Measurements from ENCODE around the gene AKR1C8.

Gene AKR1C8

GRCh38 chr10:5196702-5197113 is 11.8 kb upstream of the AKR1C8 start, which contains the start of gene AKR1C4:
Gene AKR1C4 (plus strand): TSS chr10:5196837. CDS start chr10:5196868, 31 bp downstream.
- no peak for DNase-seq (ENCODE audit: low read depth in 1 of 2, low spot score in 1 of 2)
- TF ChIP-seq REST (IDR thresholded peaks at IDR 0.05; ENCODE audit: insufficient replicate concordance, low read depth), result no peak
- TF ChIP-seq, protein P1, sequence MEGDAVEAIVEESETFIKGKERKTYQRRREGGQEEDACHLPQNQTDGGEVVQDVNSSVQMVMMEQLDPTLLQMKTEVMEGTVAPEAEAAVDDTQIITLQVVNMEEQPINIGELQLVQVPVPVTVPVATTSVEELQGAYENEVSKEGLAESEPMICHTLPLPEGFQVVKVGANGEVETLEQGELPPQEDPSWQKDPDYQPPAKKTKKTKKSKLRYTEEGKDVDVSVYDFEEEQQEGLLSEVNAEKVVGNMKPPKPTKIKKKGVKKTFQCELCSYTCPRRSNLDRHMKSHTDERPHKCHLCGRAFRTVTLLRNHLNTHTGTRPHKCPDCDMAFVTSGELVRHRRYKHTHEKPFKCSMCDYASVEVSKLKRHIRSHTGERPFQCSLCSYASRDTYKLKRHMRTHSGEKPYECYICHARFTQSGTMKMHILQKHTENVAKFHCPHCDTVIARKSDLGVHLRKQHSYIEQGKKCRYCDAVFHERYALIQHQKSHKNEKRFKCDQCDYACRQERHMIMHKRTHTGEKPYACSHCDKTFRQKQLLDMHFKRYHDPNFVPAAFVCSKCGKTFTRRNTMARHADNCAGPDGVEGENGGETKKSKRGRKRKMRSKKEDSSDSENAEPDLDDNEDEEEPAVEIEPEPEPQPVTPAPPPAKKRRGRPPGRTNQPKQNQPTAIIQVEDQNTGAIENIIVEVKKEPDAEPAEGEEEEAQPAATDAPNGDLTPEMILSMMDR (IDR thresholded peaks at IDR 0.05; ENCODE audit: insufficient read depth, low read length), result no peak
- TF ChIP-seq GABPA (IDR thresholded peaks at IDR 0.05; ENCODE audit: low read depth), result no peak
- TF ChIP-seq SPI1 (IDR thresholded peaks at IDR 0.05; ENCODE audit: borderline replicate concordance, low read depth), result no peak
- TF ChIP-seq POLR2AphosphoS5 (IDR thresholded peaks at IDR 0.05; ENCODE audit: low read depth), result no peak
- H3K27ac ChIP-seq (replicated peaks), result no peak within 1 kb of the TSS

DNA sequence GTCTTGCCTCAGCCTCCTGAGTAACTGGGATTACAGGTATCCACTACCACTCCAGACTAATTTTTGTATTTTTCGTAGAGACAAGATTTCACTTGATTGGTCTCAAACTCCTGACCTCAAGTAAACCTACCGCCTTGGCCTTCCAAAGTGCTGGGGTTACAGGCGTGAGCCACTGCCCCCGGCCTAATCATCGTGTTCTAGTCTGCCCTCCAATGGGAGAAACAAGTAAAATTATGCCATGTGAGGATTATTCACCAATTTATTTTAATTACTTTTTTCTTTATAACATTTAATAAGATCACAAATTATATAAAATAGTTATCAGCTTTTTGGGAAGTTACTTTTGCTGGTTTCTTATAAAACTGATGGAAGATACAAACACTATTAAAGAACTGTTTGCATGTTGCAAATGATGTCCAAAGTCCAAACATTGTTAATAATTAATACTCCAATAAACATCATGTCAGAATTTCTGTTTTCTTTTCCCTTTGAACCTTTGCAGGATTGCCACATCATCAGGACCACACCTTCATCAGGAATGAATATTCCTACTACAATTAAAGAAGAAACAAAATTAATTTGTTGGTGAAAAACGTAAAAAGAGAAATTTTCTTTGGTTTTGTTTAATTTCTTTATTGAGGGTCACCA is 10.9 kb upstream of the AKR1C8 start:
- no peak for TF ChIP-seq SPI1 (IDR thresholded peaks at IDR 0.05; ENCODE audit: borderline replicate concordance, low read depth)
- TF ChIP-seq GABPA (IDR thresholded peaks at IDR 0.05; ENCODE audit: low read depth), result no peak
- TF ChIP-seq, protein P1 (IDR thresholded peaks at IDR 0.05; ENCODE audit: insufficient read depth, low read length), result no peak
- no peak for TF ChIP-seq REST (IDR thresholded peaks at IDR 0.05; ENCODE audit: insufficient replicate concordance, low read depth)
- no peak for TF ChIP-seq POLR2AphosphoS5 (IDR thresholded peaks at IDR 0.05; ENCODE audit: low read depth)
- Histone ChIP-seq H3K4me3 (replicated peaks; ENCODE audit: insufficient read depth, low read length) (no peak overlapping the region), H3K27me3 (ENCODE audit: insufficient read depth, poor library complexity, severe bottlenecking) (no peaks in the 10 kb centered on the region), H3K27ac (replicated peaks) (no peak overlapping the region)
- DNase-seq (ENCODE audit: low read depth in 1 of 2, low spot score in 1 of 2), result no peak

More at GRCh38 chr10:5196702-5197113, 11.8 kb upstream of the AKR1C8 start, which contains the start of gene AKR1C4:
- H3K27me3 ChIP-seq (ENCODE audit: insufficient read depth, poor library complexity, severe bottlenecking), result no peaks in the 10 kb centered on the region
- no peak within 1 kb of the TSS for H3K4me3 ChIP-seq (replicated peaks; ENCODE audit: insufficient read depth, low read length)

DNA sequence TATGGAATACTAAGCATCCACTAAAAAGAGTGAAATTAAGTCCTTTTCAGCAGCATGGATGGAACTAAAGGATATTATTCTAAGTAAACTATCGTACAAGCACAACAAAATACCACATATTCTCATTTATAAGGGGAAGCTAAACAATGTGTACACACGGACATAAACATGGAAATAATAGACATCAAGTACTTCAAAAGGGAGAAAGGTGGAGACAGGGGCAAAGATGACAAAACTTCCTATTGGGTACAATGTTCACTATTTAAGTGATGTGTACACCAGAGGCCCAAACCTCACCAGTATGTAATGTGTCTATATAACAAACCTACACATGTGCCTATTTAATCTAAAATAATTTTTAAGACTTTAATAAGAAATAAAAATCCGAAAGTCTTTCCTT is 9.5 kb upstream of the AKR1C8 start:
- H3K27ac ChIP-seq (replicated peaks), result no peak overlapping the region
- no peaks in the 10 kb centered on the region for H3K27me3 ChIP-seq (ENCODE audit: insufficient read depth, poor library complexity, severe bottlenecking)
- H3K4me3 ChIP-seq (replicated peaks; ENCODE audit: insufficient read depth, low read length), result no peak overlapping the region
- no peak for TF ChIP-seq SPI1 (IDR thresholded peaks at IDR 0.05; ENCODE audit: borderline replicate concordance, low read depth)
- TF ChIP-seq GABPA (IDR thresholded peaks at IDR 0.05; ENCODE audit: low read depth), result no peak
- TF ChIP-seq, protein P1 (IDR thresholded peaks at IDR 0.05; ENCODE audit: insufficient read depth, low read length), result no peak
- no peak for TF ChIP-seq REST (IDR thresholded peaks at IDR 0.05; ENCODE audit: insufficient replicate concordance, low read depth)
- TF ChIP-seq POLR2AphosphoS5 (IDR thresholded peaks at IDR 0.05; ENCODE audit: low read depth), result no peak
- no peak for DNase-seq (ENCODE audit: low read depth in 1 of 2, low spot score in 1 of 2)

Data from HL-60 (cell line).